GM10266 (cell line): ENCODE results near the gene SNTB2.

Experiments used
- DNase-seq: peaks from one replicate; pipeline ENCODE4 v3.0.0; 2012; ENCODE audit errors: extremely low spot score
- TF ChIP-seq, protein P1 (sequence below): IDR thresholded peaks from 2 replicates; pipeline ENCODE4 v1.5.1; 2012; ENCODE audit warnings: mild to moderate bottlenecking, low read depth; ENCODE audit not compliant: control insufficient read depth, insufficient read depth; ENCODE audit errors: missing control alignments

SNTB2 gene

DNA sequence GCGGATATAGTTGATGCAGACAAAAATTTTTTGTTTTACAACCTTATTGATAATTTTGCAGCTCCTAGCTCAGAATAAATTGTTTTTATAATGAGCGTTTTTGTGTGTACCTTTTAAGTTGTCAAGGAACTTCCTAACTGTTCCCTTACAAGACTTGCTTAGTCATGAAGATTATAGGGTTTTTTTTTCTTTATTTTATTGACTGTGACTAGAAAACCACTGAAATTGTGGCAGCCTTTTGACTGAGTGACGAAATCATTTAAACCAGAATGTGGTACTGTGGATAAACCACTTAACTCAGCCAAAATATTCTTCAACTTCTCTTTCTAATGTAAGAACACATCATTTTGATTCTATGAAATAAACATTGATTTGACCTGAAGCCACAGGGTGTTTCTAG, 83.4 kb downstream of the SNTB2 start:
- no peak for DNase-seq
- TF ChIP-seq, protein P1, sequence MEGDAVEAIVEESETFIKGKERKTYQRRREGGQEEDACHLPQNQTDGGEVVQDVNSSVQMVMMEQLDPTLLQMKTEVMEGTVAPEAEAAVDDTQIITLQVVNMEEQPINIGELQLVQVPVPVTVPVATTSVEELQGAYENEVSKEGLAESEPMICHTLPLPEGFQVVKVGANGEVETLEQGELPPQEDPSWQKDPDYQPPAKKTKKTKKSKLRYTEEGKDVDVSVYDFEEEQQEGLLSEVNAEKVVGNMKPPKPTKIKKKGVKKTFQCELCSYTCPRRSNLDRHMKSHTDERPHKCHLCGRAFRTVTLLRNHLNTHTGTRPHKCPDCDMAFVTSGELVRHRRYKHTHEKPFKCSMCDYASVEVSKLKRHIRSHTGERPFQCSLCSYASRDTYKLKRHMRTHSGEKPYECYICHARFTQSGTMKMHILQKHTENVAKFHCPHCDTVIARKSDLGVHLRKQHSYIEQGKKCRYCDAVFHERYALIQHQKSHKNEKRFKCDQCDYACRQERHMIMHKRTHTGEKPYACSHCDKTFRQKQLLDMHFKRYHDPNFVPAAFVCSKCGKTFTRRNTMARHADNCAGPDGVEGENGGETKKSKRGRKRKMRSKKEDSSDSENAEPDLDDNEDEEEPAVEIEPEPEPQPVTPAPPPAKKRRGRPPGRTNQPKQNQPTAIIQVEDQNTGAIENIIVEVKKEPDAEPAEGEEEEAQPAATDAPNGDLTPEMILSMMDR = no peak

DNA sequence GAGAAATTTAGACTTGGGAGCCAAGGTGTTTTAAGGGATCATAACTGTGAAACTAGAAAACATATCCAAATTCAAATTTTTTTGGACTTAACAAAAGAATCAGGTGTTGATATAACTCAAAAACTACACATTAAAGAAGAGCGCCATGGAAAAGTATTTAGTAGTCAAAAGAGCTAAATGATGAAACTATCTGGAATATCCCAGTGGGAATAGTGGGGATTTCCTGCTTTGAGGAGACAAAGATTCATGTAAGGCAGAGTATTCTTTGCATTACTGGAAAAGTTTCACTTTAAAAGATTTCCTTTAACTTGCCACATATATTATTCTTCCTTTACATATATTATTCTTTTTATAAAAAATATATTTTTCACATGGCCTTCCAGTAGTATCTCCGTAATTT, 83.9 kb downstream of the SNTB2 start:
- DNase-seq = no peak
- TF ChIP-seq, protein P1 = no peak

DNA sequence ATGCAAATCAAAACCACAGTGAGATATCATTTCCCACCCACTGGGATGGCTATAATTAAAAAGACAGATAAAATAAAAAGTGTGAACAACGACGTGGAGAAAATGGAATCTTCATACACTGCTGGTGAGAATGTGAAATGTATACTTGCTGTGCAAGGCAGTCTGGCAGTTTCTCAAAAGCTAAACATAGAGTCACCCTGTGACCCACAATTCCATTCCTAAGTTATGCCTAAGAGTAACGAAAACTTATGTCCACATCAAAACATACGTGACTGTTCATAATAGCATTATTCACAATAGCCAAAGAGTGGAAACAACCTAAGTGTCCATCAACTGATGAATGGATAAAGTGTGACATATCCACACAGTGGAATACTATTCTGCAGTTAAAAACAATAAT, 86.0 kb downstream of the SNTB2 start:
- DNase-seq = no peak
- TF ChIP-seq, protein P1 = no peak

- DNase-seq = no peak
- TF ChIP-seq, protein P1 = no peak
Observed at GRCh38 chr16:69274699-69275235, 87.8 kb downstream of the SNTB2 start.

DNA sequence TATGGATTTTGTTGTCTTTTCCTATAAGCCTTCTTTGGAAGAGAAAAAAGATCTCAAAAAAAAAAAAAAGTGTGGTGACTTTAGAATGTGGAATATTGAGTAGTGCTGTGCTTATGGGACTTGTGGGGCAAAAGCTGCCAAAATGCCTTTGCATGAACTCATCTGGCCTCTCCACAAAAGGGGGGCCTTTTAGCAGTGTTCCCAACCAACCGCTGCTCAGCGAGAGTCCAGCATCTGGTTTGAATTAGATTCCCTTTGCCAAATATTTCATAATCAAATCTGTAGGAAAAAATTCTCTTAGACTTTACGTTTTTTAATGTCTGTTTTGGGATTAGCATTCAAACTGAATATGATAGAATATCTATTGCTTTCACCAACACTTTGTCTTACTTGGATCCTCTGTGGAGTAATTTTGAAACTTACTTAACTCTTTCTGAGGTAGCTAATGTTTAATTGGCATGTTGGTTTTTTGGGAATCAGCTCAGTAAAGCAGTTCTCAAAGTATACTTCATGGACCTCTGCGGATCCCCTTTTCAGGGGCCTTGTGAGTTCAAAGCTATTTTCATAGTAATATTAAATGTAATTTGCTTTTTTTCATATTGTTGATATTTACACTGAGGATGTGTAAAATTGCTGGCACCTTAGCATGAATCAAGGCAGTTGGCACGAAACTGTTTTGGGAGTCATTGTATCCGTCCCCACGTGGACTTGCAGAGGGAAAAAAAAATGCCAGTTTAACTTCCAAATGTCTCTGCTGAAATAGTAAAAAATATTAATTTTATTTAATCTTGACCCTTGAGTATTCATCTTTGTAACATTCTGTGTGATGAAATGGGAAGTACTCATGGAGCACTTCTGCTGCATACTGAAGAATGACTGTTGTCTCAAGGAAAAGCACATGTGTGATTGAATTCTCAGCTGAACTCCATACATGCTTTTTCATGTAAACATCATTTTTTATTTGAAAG, 89.5 kb downstream of the SNTB2 start:
- TF ChIP-seq, protein P1 = no peak
- no peak for DNase-seq

GRCh38 chr16:69277413-69277812, 90.4 kb downstream of the SNTB2 start:
- TF ChIP-seq, protein P1 = no peak
- no peak for DNase-seq

- DNase-seq = no peak
- TF ChIP-seq, protein P1 = no peak
Observed at GRCh38 chr16:69283851-69284250, 96.9 kb downstream of the SNTB2 start.
